Measurements from ENCODE around the gene OIP5.

DNA sequence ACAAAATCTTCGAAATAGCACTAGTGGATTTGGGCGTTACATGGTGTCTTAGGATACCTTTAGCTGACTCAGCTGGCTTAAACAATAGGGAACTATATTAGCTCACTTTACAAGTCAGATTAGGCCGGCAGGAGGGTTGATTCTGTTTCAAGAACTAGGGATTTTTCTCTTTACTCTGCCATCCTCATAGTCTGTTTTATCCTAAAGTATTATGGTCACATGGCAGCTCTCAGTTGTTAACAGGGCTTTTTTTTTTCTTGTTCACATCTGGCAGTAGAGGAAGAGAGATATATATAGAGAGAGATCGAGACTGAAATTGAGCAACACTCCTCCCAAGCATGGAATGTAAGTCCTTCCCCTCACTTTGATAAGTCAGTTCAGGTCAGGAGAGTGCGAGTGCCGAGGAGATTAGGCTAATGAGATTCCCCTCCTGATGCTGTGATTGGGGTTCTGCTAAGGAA is 68.5 kb downstream of the OIP5 start:
- TF ChIP-seq, protein P1, sequence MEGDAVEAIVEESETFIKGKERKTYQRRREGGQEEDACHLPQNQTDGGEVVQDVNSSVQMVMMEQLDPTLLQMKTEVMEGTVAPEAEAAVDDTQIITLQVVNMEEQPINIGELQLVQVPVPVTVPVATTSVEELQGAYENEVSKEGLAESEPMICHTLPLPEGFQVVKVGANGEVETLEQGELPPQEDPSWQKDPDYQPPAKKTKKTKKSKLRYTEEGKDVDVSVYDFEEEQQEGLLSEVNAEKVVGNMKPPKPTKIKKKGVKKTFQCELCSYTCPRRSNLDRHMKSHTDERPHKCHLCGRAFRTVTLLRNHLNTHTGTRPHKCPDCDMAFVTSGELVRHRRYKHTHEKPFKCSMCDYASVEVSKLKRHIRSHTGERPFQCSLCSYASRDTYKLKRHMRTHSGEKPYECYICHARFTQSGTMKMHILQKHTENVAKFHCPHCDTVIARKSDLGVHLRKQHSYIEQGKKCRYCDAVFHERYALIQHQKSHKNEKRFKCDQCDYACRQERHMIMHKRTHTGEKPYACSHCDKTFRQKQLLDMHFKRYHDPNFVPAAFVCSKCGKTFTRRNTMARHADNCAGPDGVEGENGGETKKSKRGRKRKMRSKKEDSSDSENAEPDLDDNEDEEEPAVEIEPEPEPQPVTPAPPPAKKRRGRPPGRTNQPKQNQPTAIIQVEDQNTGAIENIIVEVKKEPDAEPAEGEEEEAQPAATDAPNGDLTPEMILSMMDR (IDR thresholded peaks at IDR 0.05; ENCODE audit: extremely low read depth in 1 of 2, insufficient read depth in 1 of 2, low read depth in 1 of 2, low read length in 2 of 2), result no peak
- TF ChIP-seq POLR2A (IDR thresholded peaks at IDR 0.05; ENCODE audit: low read depth, low read length), result no peak
- no peak for TF ChIP-seq POLR2AphosphoS5 (IDR thresholded peaks at IDR 0.05; ENCODE audit: insufficient read depth, low read depth, low read length)
- TF ChIP-seq EZH2 (IDR thresholded peaks at IDR 0.05; ENCODE audit: borderline replicate concordance, low read depth, low read length, severe bottlenecking), result no peak
- TF ChIP-seq MYC (IDR thresholded peaks at IDR 0.05; ENCODE audit: low read depth, low read length), result no peak
- no peak for TF ChIP-seq FOS (IDR thresholded peaks at IDR 0.05; ENCODE audit: borderline replicate concordance, insufficient read depth, low read length)
- no peak for TF ChIP-seq GATA2 (IDR thresholded peaks at IDR 0.05; ENCODE audit: insufficient read depth, insufficient read length, low read depth, low read length)
- no peak for TF ChIP-seq JUN (IDR thresholded peaks at IDR 0.05; ENCODE audit: borderline replicate concordance, insufficient read depth, insufficient read length, low read depth)

Measured in endothelial cell of umbilical vein (primary cell).